ENCODE measurements around the gene WDFY4.

The WDFY4 gene

GRCh38 chr10:48799341-48800006 is 114.8 kb downstream of the WDFY4 start:
- no peak for DNase-seq

DNA sequence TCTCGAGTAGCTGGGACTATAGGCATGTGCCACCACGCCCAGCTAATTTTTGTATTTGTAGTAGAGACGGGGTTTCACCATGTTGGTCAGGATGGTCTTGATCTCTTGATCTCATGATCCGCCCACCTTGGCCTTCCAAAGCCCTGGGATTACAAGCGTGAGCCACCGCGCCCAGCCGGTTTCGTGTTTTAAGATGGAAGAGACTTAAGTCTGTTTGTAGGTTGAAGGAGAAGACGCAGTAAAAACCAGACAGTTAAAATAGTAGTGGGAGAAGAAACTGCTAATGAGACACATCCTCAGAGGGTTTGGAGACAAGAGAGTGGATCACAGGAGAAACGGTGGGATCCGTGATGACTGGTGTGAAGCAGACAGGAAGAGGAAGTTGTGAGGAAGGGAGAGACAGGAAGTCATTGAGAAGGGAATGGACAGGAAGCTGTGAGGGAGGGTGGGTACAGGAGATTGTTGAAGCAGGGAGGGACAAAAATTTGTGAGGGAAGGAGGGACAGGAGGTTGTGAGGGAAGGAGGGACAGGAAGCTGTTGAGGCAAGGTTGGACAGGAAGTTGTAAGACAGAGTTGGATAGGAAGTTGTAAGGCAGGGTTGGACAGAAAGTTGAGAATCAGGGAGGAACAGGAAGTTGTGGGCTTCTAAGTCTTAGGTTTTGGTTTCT is 115.5 kb downstream of the WDFY4 start:
- no peak for DNase-seq

- no peak for DNase-seq
Observed at GRCh38 chr10:48801001-48801421, 116.3 kb downstream of the WDFY4 start.

DNA sequence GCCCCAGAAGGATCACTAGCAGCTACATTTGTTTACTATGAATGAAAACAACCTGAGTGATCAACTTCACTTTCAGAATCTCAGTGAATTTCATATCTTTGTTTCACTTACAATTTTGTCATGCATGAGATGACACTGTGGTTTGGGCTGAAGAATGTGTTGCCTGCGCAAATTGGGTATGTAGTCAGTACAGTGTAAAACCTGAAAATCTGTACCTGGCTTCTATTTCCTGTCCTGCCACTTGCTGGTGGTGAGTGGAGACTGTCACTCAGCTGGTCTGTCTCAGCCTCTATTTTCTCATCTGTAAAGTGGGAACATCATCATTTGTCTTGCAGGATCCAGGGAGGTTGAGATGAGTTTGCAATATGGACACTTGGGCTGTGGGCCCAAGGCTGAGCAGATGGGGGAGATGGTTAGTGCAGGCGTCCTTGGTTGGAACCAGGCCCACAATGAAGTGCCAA is 118.0 kb downstream of the WDFY4 start:
- no peak for DNase-seq

DNA sequence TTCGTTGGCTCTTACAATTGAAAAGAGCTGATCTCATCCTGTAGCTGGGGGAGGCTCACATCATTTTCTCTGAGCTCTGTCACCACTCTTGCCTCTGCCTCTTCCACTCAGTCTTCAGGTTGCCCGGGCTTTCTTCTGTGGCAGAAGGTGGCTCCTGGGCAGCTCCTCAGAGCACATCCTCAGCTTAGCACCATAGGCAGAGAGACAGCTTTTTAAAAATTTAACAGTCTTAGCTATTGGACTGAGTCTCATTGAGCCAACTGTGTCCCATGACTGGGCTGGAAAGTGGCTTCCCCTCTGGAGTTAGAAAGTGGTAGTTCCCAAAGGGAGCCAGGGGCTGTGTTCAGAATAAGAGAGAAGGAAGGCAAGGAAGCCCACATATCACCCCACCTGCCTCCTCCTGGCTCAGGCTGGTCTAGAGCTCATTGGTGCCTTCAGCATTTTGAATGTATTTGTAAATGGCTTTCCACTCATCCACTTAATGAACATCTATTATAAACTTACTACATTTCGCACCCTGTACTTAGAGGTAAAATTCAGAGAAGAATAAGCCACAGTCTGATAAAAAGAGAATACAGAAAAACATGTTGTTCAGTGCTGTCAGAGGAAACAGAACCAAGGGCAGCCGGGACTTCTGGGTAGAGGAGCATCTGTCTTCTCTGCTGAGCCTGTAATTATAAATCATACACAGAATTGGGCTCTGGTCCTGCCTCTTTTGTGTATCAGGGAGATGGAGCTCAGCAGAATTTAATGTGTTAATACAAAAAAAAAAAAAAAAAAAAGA is 119.3 kb downstream of the WDFY4 start:
- DNase-seq, result no peak

DNA sequence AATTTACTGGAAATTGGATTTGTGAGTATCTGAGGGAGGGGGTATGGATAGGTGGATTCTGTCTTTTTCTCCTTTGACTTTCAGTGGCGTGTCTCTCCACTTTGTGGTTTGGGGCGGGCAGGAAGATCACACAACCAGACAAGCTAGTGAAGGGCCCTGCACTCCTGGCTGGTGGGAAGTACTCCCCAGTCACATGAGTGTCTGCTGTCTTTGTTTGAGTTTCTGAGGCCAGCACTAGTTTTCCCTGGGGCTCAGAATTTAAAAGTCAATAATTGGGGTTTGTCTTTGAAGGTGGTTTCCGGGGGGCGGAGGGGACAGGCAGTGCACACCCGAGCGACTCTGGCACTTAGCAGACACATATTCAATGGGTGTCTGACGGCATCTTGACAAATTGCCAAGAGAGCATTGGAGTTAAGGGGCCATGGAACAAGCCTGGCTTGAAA is 120.1 kb downstream of the WDFY4 start:
- DNase-seq, result no peak

- DNase-seq, result no peak
Observed at GRCh38 chr10:48805411-48805810, 120.7 kb downstream of the WDFY4 start.

GRCh38 chr10:48805848-48806247 is 121.2 kb downstream of the WDFY4 start:
- no peak for DNase-seq

DNA sequence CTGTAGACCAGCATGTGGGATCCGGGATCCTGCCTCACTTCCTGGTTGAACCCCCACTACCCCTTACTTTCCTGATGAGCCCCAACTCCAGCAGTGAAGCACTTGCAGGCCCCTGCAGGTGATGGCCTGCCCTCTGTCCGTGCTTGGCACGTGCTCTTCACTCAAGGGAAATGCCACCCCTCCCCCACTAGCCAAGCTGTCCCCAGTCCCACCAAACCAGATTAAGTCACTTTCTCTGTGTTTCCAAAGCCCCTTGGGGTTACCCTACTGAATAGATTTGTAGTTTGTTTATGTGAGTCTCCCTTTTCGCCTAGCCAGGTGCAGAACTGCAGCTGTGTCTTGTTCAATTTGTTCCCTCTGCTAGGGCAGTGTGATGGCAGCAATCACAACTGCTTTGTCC is 121.7 kb downstream of the WDFY4 start:
- DNase-seq, result no peak

GRCh38 chr10:48807791-48808470 is 123.3 kb downstream of the WDFY4 start:
- DNase-seq, result no peak

GRCh38 chr10:48809261-48809660 is 124.6 kb downstream of the WDFY4 start:
- DNase-seq, result no peak

DNA sequence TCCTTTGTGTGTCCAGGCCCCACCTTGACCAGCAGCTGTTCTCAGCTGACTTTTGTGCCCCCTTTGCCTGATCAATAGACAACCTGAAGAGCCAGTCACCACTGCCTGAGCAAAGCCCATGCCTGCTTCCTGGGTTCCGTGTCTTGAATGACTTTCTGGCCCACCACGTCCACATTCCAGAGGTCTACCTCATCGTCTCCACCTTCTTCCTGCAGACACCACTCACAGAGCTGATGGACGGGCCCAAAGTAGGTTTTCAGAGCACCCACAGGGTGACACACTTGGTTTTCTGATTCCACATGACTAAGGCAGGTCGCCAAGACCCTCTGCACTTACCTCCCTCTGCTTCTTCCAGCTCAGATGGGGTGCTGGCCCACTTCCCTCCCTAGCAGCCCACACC is 126.8 kb downstream of the WDFY4 start:
- no peak for DNase-seq

DNA sequence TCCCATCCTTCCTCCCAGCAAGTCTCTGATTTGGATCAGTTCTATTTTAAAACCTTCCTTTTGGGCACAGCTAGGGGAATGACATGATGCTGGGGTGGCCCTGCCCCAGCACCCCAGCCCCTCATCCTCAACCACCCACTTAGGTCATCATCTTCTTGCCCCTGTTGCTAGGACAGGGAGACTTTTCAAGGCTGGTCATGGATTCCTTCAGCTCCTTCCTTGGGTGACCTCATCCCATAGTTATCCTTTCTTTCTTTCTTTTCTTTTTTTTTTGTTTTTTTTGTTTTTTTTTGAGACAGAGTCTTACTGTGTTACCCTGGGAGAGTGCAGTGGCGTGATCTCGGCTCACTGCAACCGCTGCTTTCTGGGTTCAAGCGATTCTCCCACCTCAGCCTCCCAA is 127.2 kb downstream of the WDFY4 start:
- no peak for DNase-seq

DNA sequence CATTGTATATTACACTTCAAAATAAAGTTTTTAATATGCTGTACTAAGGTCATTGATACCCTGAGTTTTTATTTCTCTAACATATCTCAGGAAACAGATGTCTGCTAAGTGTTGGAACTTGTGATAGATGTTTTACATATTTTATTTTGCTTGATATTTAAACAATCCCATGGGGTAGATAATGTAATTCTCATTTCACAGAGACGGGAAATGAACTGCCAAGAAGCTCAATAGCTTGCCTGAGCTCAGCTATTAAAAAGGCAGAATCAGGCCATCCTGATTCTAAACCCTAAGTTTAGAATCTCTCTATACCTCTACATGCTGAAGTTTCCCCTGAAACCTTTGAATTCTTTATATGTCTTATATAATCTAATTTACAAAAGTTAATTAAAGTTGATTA is 128.6 kb downstream of the WDFY4 start:
- no peak for DNase-seq

GRCh38 chr10:48813825-48814224 is 129.2 kb downstream of the WDFY4 start:
- no peak for DNase-seq

- DNase-seq, result no peak
Observed at GRCh38 chr10:48814933-48815332, 130.3 kb downstream of the WDFY4 start.

GRCh38 chr10:48817141-48817540 is 132.5 kb downstream of the WDFY4 start:
- no peak for DNase-seq

GRCh38 chr10:48818081-48818480 is 133.4 kb downstream of the WDFY4 start:
- no peak for DNase-seq

- no peak for DNase-seq
Observed at GRCh38 chr10:48818861-48819520, 134.3 kb downstream of the WDFY4 start.

DNA sequence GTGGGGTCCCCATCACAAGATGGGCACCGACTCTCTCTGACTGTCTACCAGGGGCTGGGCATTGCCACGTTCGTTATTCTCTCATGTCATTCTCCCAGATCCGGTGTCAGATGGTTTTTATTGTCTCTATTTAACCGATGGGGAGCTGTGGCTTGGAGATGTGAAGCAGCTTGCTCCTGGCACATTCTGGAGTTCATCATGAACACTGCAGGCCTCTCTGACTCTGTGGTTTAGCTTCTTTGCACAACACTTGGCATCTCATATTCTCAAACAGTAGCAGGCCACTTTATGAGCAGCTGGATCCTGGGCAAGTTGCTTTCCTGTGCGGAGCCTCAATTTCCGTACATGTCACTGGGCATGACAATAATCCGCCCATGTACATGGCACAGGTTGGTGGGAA is 135.1 kb downstream of the WDFY4 start:
- DNase-seq, result no peak

GRCh38 chr10:48820231-48820630 is 135.6 kb downstream of the WDFY4 start:
- DNase-seq, result no peak

GRCh38 chr10:48820699-48821098 is 136.0 kb downstream of the WDFY4 start:
- no peak for DNase-seq

- no peak for DNase-seq
Observed at GRCh38 chr10:48821111-48821510, 136.4 kb downstream of the WDFY4 start.
